ENCODE results near the gene GBX2.

- TF ChIP-seq EZH2 (IDR thresholded peaks at IDR 0.05; ENCODE audit: insufficient read depth, poor library complexity, severe bottlenecking) (no peak), EZH2phosphoT487 (IDR thresholded peaks at IDR 0.05; ENCODE audit: insufficient read depth, low read depth) (no peak)
Measured at GRCh38 chr2:236156860-236157194, 11.4 kb downstream of the GBX2 start.
